Body of pancreas (tissue), 4 donors: ENCODE data around the gene BACH1.

ENCODE experiments used
- POLR2A ChIP-seq, 3 donors: fragments of 450-650 bp; IDR thresholded peaks; one replicate each; pipeline ENCODE4 v1.6.1; 2016; ENCODE audit warnings: antibody characterized with exemption in 3 of 3, mild to moderate bottlenecking in 2 of 3
- TF ChIP-seq, protein P1 (sequence below), 7 experiments: fragments of 450-650 bp in 4 of 7; fragments of 200-600 bp in 3 of 7; sonication (generic) in 3 of 7; IDR thresholded peaks; one replicate each; pipeline ENCODE4 v1.5.1; 2016 to 2019; ENCODE audit warnings: antibody characterized with exemption in 7 of 7

DNA sequence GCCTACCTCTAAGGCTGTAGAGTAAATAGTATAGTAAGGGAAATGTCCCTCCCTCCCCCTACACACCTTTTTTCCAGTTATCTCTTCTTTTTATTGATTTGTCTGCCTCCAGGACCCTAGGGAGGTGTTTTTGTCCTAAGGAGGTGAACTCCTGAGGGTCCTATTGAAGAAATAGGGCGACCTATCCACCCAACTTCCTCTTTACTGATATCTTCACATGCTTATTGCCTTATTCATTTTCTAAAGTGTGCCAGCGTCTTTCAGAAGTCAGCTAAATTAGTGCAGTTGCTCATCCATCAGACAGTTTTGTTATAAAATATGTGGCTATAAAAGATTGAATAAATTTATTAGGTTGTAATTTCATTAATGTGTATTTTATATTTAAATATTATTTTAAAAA is 5.9 kb downstream of the BACH1 start:
- TF ChIP-seq, protein P1, sequence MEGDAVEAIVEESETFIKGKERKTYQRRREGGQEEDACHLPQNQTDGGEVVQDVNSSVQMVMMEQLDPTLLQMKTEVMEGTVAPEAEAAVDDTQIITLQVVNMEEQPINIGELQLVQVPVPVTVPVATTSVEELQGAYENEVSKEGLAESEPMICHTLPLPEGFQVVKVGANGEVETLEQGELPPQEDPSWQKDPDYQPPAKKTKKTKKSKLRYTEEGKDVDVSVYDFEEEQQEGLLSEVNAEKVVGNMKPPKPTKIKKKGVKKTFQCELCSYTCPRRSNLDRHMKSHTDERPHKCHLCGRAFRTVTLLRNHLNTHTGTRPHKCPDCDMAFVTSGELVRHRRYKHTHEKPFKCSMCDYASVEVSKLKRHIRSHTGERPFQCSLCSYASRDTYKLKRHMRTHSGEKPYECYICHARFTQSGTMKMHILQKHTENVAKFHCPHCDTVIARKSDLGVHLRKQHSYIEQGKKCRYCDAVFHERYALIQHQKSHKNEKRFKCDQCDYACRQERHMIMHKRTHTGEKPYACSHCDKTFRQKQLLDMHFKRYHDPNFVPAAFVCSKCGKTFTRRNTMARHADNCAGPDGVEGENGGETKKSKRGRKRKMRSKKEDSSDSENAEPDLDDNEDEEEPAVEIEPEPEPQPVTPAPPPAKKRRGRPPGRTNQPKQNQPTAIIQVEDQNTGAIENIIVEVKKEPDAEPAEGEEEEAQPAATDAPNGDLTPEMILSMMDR (IDR thresholded peaks at IDR 0.05): no peak
- no peak for TF ChIP-seq POLR2A (IDR thresholded peaks at IDR 0.05)
